Endothelial cell of umbilical vein (primary cell): ENCODE data around the gene DNAI7. TPM values are rescaled to one million over a fixed set of nuclear protein-coding genes. Genes with fewer than 3 reads are reported as not detected.

Experiments
- BruUV-seq: library from RNA; stranded (reverse); fragments of 400-500 nt; replicated peaks from 2 replicates; lab custom pipeline; 2021; lab: Mats Ljungman, UMichigan
- CTCF ChIA-PET: fragments of 300-600, 350-600 bp; sonication (Branson Sonifier 250); formaldehyde crosslinking; loops from one replicate; lab custom pipeline; 2021; ENCODE audit warnings: antibody characterized with exemption, inconsistent platforms; lab: Charles Lee
- POLR2A ChIA-PET: fragments of 300-600, 350-600 bp; sonication (Branson Sonifier 250); formaldehyde crosslinking; loops from one replicate; lab custom pipeline; 2021; ENCODE audit warnings: antibody characterized with exemption, inconsistent platforms; lab: Charles Lee
- DNase-seq: peaks from one replicate; pipeline ENCODE4 v3.0.0-alpha.2; 2011; ENCODE audit warnings: low read depth, low spot score
- FAIRE-seq: peaks from 2 replicates; lab custom pipeline; 2011; peaks lifted over from hg19 to GRCh38; lab: Jason Lieb, UNC
- H2AFZ ChIP-seq: 2 replicates; pipeline ENCODE4 v1.6.0; 2012; ENCODE audit warnings: low read depth, low read length, control low read depth, inconsistent platforms
- H3K27ac ChIP-seq: 2 replicates; pipeline ENCODE4 v1.5.1; 2011; ENCODE audit warnings: low read depth, mild to moderate bottlenecking, control low read depth, low read length, moderate library complexity; ENCODE audit not compliant: insufficient read depth
- H3K27me3 ChIP-seq, 2 experiments: 2 replicates each; pipeline versions ENCODE4 v1.6.0 to v1.6.1; 2011; ENCODE audit warnings: low read length in 2 of 2, mixed read lengths in 1 of 2; ENCODE audit not compliant: control insufficient read depth in 2 of 2, insufficient read depth in 2 of 2
- H3K36me3 ChIP-seq, 2 experiments: 2 replicates in 1 of 2; 3 replicates in 1 of 2; pipeline ENCODE4 v1.5.1; 2011; ENCODE audit warnings: low read length in 2 of 2, mild to moderate bottlenecking in 1 of 2, moderate library complexity in 1 of 2; ENCODE audit not compliant: control insufficient read depth in 2 of 2, insufficient read depth in 2 of 2; ENCODE audit errors: extremely low read depth in 1 of 2
- H3K4me1 ChIP-seq: 3 replicates; pipeline ENCODE4 v1.5.1; 2011; ENCODE audit warnings: mild to moderate bottlenecking, low read length; ENCODE audit not compliant: control insufficient read depth, insufficient read depth; ENCODE audit errors: extremely low read depth
- H3K4me2 ChIP-seq: 2 replicates; pipeline ENCODE4 v1.6.1; 2011; ENCODE audit warnings: low read length, control low read depth, mixed read lengths; ENCODE audit not compliant: insufficient read depth
- H3K4me3 ChIP-seq, 3 experiments: fragments of 200-600 bp in 1 of 3; sonication (generic), shearing (Covaris generic) in 1 of 3; replicated peaks in 1 of 3; 2 replicates each; pipeline ENCODE4 v1.5.1; 2011 to 2016; ENCODE audit warnings: control low read depth in 3 of 3, low read length in 3 of 3, mild to moderate bottlenecking in 2 of 3, inconsistent platforms in 1 of 3, low read depth in 1 of 3, moderate library complexity in 1 of 3; ENCODE audit not compliant: insufficient read depth in 1 of 3
- H3K79me2 ChIP-seq: 2 replicates; pipeline ENCODE4 v1.6.0; 2012; ENCODE audit warnings: low read length, inconsistent platforms; ENCODE audit not compliant: control insufficient read depth, insufficient read depth
- H3K9ac ChIP-seq: replicated peaks from 2 replicates; pipeline ENCODE3; 2011; ENCODE audit warnings: low read length, control low read depth; ENCODE audit not compliant: insufficient read depth; ENCODE audit errors: extremely low read depth
- H3K9me1 ChIP-seq: replicated peaks from 3 replicates; pipeline ENCODE4 v1.6.0; 2011; ENCODE audit warnings: mild to moderate bottlenecking, low read length; ENCODE audit not compliant: control insufficient read depth, insufficient read depth; ENCODE audit errors: extremely low read depth
- H3K9me3 ChIP-seq: replicated peaks from 2 replicates; pipeline ENCODE4 v1.5.1; 2012; ENCODE audit warnings: low read length, inconsistent platforms; ENCODE audit not compliant: control insufficient read depth, insufficient read depth
- H4K20me1 ChIP-seq: replicated peaks from 2 replicates; pipeline ENCODE3; 2011; ENCODE audit warnings: mild to moderate bottlenecking, low read length; ENCODE audit not compliant: control insufficient read depth, insufficient read depth; ENCODE audit errors: extremely low read depth
- EZH2 ChIP-seq: IDR thresholded peaks from 2 replicates; pipeline ENCODE4 v1.6.1; 2012; ENCODE audit warnings: borderline replicate concordance, low read depth, mild to moderate bottlenecking, moderate library complexity, low read length, inconsistent platforms; ENCODE audit not compliant: severe bottlenecking
- FOS ChIP-seq: IDR thresholded peaks from 2 replicates; pipeline ENCODE4 v1.6.1; 2011; ENCODE audit warnings: mild to moderate bottlenecking, low read length, moderate library complexity, borderline replicate concordance; ENCODE audit not compliant: insufficient read depth
- GATA2 ChIP-seq: IDR thresholded peaks from 2 replicates; pipeline ENCODE4 v1.7.0; 2011; ENCODE audit warnings: low read depth, mild to moderate bottlenecking, moderate library complexity, mixed read lengths, low read length; ENCODE audit not compliant: insufficient read length, insufficient read depth
- JUN ChIP-seq: IDR thresholded peaks from 2 replicates; pipeline ENCODE4 v1.6.1; 2011; ENCODE audit warnings: borderline replicate concordance, low read depth; ENCODE audit not compliant: insufficient read length, insufficient read depth
- MYC ChIP-seq: IDR thresholded peaks from one replicate; pipeline ENCODE4 v1.6.1; 2011; ENCODE audit warnings: mild to moderate bottlenecking, low read depth, low read length
- POLR2A ChIP-seq: IDR thresholded peaks from 2 replicates; pipeline ENCODE4 v1.6.1; 2012; ENCODE audit warnings: low read depth, mild to moderate bottlenecking, control low read depth, low read length
- POLR2AphosphoS5 ChIP-seq: IDR thresholded peaks from 2 replicates; pipeline ENCODE4 v1.6.1; 2012; ENCODE audit warnings: low read depth, mild to moderate bottlenecking, control low read depth, low read length, moderate library complexity; ENCODE audit not compliant: insufficient read depth
- dilution Hi-C: fragments of 300-500 bp; cut with MboI; formaldehyde crosslinking; loops from one replicate; pipeline ENCODE4 v1.15.0; 2019; ENCODE audit warnings: low sequenced_read_pairs; ENCODE audit not compliant: extremely low pct_ligation_motif_present
- intact Hi-C: fragments of 100-400 bp; cut with micrococcal nuclease; formaldehyde crosslinking; loops from one replicate; pipeline ENCODE4 v1.10.0; 2022
- polyA plus RNA-seq, 4 experiments: library from polyadenylated mRNA; depleted of rRNA in 3 of 4; stranded (reverse) in 3 of 4; unstranded in 1 of 4; fragments of >200 nt; gene quantifications; 2 replicates each; pipeline versions ENCODE4 v1.2.1 to v1.2.3, GENCODE V29; 2011 to 2012; ENCODE audit warnings: missing spikeins in 1 of 4
- total RNA-seq: library from RNA; stranded (reverse); gene quantifications from 2 replicates; pipeline ENCODE4 v1.2.3, GENCODE V29; 2021
- TF ChIP-seq, protein P1 (sequence below): IDR thresholded peaks from 2 replicates; pipeline ENCODE4 v1.6.1; 2011; ENCODE audit not compliant: insufficient read depth, insufficient read length

DNAI7 gene
- total and polyA plus RNA-seq, 2 donors (not counting 3 experiments of a cell fraction or from before 2014, with no cell fraction given) = not detected

- H2AFZ ChIP-seq = no peak overlapping the region
Observed at GRCh38 chr12:25200703-25201102, 5.7 kb upstream of the DNAI7 start.

GRCh38 chr12:25197608-25198007, 2.6 kb upstream of the DNAI7 start:
- ChIA-PET POLR2A (no interaction called here), CTCF (no interaction called here)
- BruUV-seq = no TSS peak
- FAIRE-seq (peak; percentile 76), DNase-seq (no peak)
- no peaks in the 10 kb centered on the region for H3K9me3 ChIP-seq
- H3K79me2 ChIP-seq = no peaks in the 10 kb centered on the region
- no peaks in the 10 kb centered on the region for H3K36me3 ChIP-seq
- dilution Hi-C loops = no loop called here
- H3K27me3 ChIP-seq = no peaks in the 10 kb centered on the region
- no peak overlapping the region for H3K9ac ChIP-seq
- no peaks in the 10 kb centered on the region for H3K9me1 ChIP-seq
- H3K4me2 ChIP-seq = no peak overlapping the region
- H2AFZ ChIP-seq = no peak overlapping the region
- no peaks in the 10 kb centered on the region for H4K20me1 ChIP-seq
- peaks cover 18% of the 10 kb centered on the region for H3K4me1 ChIP-seq
- no peak overlapping the region for H3K27ac ChIP-seq
- intact Hi-C loops = no loop called here
- no peak for TF ChIP-seq POLR2A
- no peak for TF ChIP-seq MYC
- TF ChIP-seq EZH2 = no peak
- no peak for TF ChIP-seq FOS
- TF ChIP-seq POLR2AphosphoS5 = no peak
- no peak for TF ChIP-seq GATA2
- TF ChIP-seq, protein P1, sequence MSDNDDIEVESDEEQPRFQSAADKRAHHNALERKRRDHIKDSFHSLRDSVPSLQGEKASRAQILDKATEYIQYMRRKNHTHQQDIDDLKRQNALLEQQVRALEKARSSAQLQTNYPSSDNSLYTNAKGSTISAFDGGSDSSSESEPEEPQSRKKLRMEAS = no peak
- no peak for TF ChIP-seq JUN
- no peak overlapping the region for H3K4me3 ChIP-seq

More at GRCh38 chr12:25200703-25201102, 5.7 kb upstream of the DNAI7 start:
- no peaks in the 10 kb centered on the region for H4K20me1 ChIP-seq
- dilution Hi-C loops (no loop called here), intact Hi-C loops (no loop called here)
- H3K9me3 ChIP-seq = no peaks in the 10 kb centered on the region
- FAIRE-seq = peak; percentile 28
- H3K4me2 ChIP-seq = no peak overlapping the region
- peaks cover 10% of the 10 kb centered on the region for H3K4me1 ChIP-seq
- TF ChIP-seq POLR2AphosphoS5 = no peak
- TF ChIP-seq MYC = no peak
- no peak for TF ChIP-seq POLR2A
- TF ChIP-seq FOS = peak; percentile 4
- no peaks in the 10 kb centered on the region for H3K79me2 ChIP-seq
- no peaks in the 10 kb centered on the region for H3K27me3 ChIP-seq
- no TSS peak for BruUV-seq
- peaks cover 0 to 2% of the 10 kb centered on the region in 2 experiments for H3K36me3 ChIP-seq
- ChIA-PET POLR2A (no interaction called here), CTCF (no interaction called here)
- H3K9me1 ChIP-seq = no peaks in the 10 kb centered on the region
- DNase-seq = peak; percentile 16
- no peak overlapping the region for H3K27ac ChIP-seq
- H3K4me3 ChIP-seq = no peak overlapping the region
- no peak overlapping the region for H3K9ac ChIP-seq
